ENCODE results near the gene YTHDC2. TPM values are rescaled to one million over a fixed set of nuclear protein-coding genes. Genes with fewer than 3 reads are reported as not detected.

The YTHDC2 gene
- total RNA-seq, 2 donors from 2014 or later = 20.8 to 36.9 TPM

- no peak overlapping the region for H3K4me3 ChIP-seq
Measured at GRCh38 chr5:113520899-113521298, 7.4 kb downstream of the YTHDC2 start.

GRCh38 chr5:113523168-113523567, 9.7 kb downstream of the YTHDC2 start:
- ATAC-seq (no peak), DNase-seq (no peak)
- Histone ChIP-seq H3K9me3 (no peaks in the 10 kb centered on the region), H3K27ac (no peak overlapping the region), H3K4me1 (peaks cover 10% of the 10 kb centered on the region), H3K27me3 (no peaks in the 10 kb centered on the region), H3K36me3 (replicated peaks in 1 of 2; ENCODE audit: insufficient read depth in 1 of 2, low read depth in 2 of 2) (no peaks in the 10 kb centered on the region), H3K4me3 (no peak overlapping the region)
- TF ChIP-seq CTCF (IDR thresholded peaks at IDR 0.05) = no peak
- no peak for TF ChIP-seq POLR2A (IDR thresholded peaks at IDR 0.05)
- intact Hi-C loops (cut with DNase I) = no loop called here
- WGBS, 2 donors = 68 to 76% methylated on average over 2 of the region's 2 CpGs

More at GRCh38 chr5:113520899-113521298, 7.4 kb downstream of the YTHDC2 start:
- Histone ChIP-seq H3K27me3 (no peaks in the 10 kb centered on the region), H3K27ac (no peak overlapping the region), H3K9me3 (no peaks in the 10 kb centered on the region), H3K4me1 (peaks cover 10% of the 10 kb centered on the region), H3K36me3 (replicated peaks in 1 of 2; ENCODE audit: insufficient read depth in 1 of 2, low read depth in 2 of 2) (no peaks in the 10 kb centered on the region)
- ATAC-seq (no peak), DNase-seq (no peak)
- intact Hi-C loops (cut with DNase I) = no loop called here
- TF ChIP-seq CTCF (IDR thresholded peaks at IDR 0.05) (no peak), POLR2A (IDR thresholded peaks at IDR 0.05) (no peak)

GRCh38 chr5:113524927-113525326, 11.4 kb downstream of the YTHDC2 start:
- ATAC-seq = no peak
- H3K27ac ChIP-seq = peak overlapping the region in 1 of 4 donors; percentile 28
- H3K36me3 ChIP-seq (replicated peaks in 1 of 2; ENCODE audit: insufficient read depth in 1 of 2, low read depth in 2 of 2) = no peaks in the 10 kb centered on the region
- no peaks in the 10 kb centered on the region for H3K27me3 ChIP-seq
- intact Hi-C loops (cut with DNase I) = no loop called here
- H3K9me3 ChIP-seq = no peaks in the 10 kb centered on the region
- DNase-seq = no peak
- peaks cover 10% of the 10 kb centered on the region for H3K4me1 ChIP-seq
- TF ChIP-seq CTCF (IDR thresholded peaks at IDR 0.05) (no peak), POLR2A (IDR thresholded peaks at IDR 0.05) (no peak)
- no peak overlapping the region for H3K4me3 ChIP-seq
- WGBS, 2 donors = 75 to 85% methylated on average over 2 of the region's 2 CpGs

GRCh38 chr5:113526421-113526820, 12.9 kb downstream of the YTHDC2 start:
- intact Hi-C loops (cut with DNase I) = no loop called here
- DNase-seq (no peak), ATAC-seq (no peak)
- Histone ChIP-seq H3K27ac (no peak overlapping the region), H3K27me3 (no peaks in the 10 kb centered on the region), H3K4me1 (peaks cover 10% of the 10 kb centered on the region), H3K4me3 (no peak overlapping the region), H3K36me3 (replicated peaks in 1 of 2; ENCODE audit: insufficient read depth in 1 of 2, low read depth in 2 of 2) (peaks cover 0 to 2% of the 10 kb centered on the region in 2 donors), H3K9me3 (peaks cover 0 to 6% (median 0%) of the 10 kb centered on the region in 3 donors)
- TF ChIP-seq CTCF (IDR thresholded peaks at IDR 0.05) (no peak), POLR2A (IDR thresholded peaks at IDR 0.05) (no peak)
- WGBS, 2 donors = 90 to 94% methylated on average over 4 of the region's 4 CpGs

- ATAC-seq (no peak), DNase-seq (no peak)
- intact Hi-C loops (cut with DNase I) = no loop called here
- Histone ChIP-seq H3K27ac (no peak overlapping the region), H3K9me3 (peaks cover 0 to 6% (median 0%) of the 10 kb centered on the region in 3 donors), H3K36me3 (replicated peaks in 1 of 2; ENCODE audit: insufficient read depth in 1 of 2, low read depth in 2 of 2) (peaks cover 0 to 2% of the 10 kb centered on the region in 2 donors), H3K4me3 (no peak overlapping the region), H3K27me3 (no peaks in the 10 kb centered on the region), H3K4me1 (peaks cover 10% of the 10 kb centered on the region)
- WGBS, 2 donors = 97 to 99% methylated on average over 5 of the region's 5 CpGs
- TF ChIP-seq POLR2A (IDR thresholded peaks at IDR 0.05) = no peak
- no peak for TF ChIP-seq CTCF (IDR thresholded peaks at IDR 0.05)
Measured at GRCh38 chr5:113527746-113528145, 14.3 kb downstream of the YTHDC2 start.
